Right lobe of liver (tissue), 6 donors: Measurements from ENCODE around the gene ATF3. TPM values are rescaled to one million over a fixed set of nuclear protein-coding genes. Genes with fewer than 3 reads are reported as not detected.

Experiments used
- ATAC-seq, 4 donors: fragments of 200-7000 bp; cut with Tn5 transposase; one replicate each; pipeline ENCODE4 v1.9.1; 2020; ENCODE audit warnings: mild to moderate bottlenecking in 4 of 4, moderate library complexity in 4 of 4
- DNase-seq, 3 donors: peaks; one replicate each; pipeline ENCODE4 v3.0.0-alpha.2; 2020
- H3K27ac ChIP-seq, 3 donors: fragments of 200-600 bp; one replicate each; pipeline ENCODE4 v1.8.0; 2022
- H3K27me3 ChIP-seq, 2 donors: fragments of 200-600 bp; one replicate each; pipeline ENCODE4 v1.8.0; 2022
- H3K36me3 ChIP-seq, 4 donors: fragments of 200-600 bp; sonication (generic) in 1 of 4; one replicate each; pipeline versions ENCODE4 v1.5.1 to v1.8.0; 2017 to 2022; ENCODE audit warnings: control low read depth in 1 of 4
- H3K4me1 ChIP-seq, 4 donors: fragments of 200-600 bp; sonication (generic) in 1 of 4; one replicate each; pipeline versions ENCODE4 v1.5.1 to v1.8.0; 2017 to 2022; ENCODE audit warnings: control low read depth in 1 of 4
- H3K4me3 ChIP-seq, 3 donors: fragments of 200-600 bp; one replicate each; pipeline ENCODE4 v1.8.0; 2022
- H3K9me3 ChIP-seq, 4 donors: fragments of 200-600 bp; sonication (generic) in 1 of 4; one replicate each; pipeline versions ENCODE4 v1.5.1 to v1.8.0; 2017 to 2022; ENCODE audit warnings: control low read depth in 1 of 4
- CTCF ChIP-seq, 4 donors: fragments of 200-600 bp in 3 of 4; fragments of 450-650 bp in 1 of 4; IDR thresholded peaks; one replicate each; pipeline versions ENCODE4 v1.5.1 to v1.8.0; 2016 to 2022; ENCODE audit warnings: antibody characterized with exemption in 4 of 4, mild to moderate bottlenecking in 2 of 4
- POLR2A ChIP-seq: fragments of 450-650 bp; IDR thresholded peaks from one replicate; pipeline ENCODE4 v1.6.1; 2017; ENCODE audit warnings: antibody characterized with exemption, mild to moderate bottlenecking
- WGBS: methylation state at CpG from one replicate; pipeline ENCODE4 v1.1.6; 2018; ENCODE audit warnings: low coverage, low lambda C conversion rate; ENCODE audit not compliant: insufficient coverage; ENCODE audit errors: missing lambda C conversion rate; 5-methylcytosine and 5-hydroxymethylcytosine counted together
- intact Hi-C, 2 donors: fragments of 100-400 bp; cut with DNase I; formaldehyde crosslinking; loops; one replicate each; pipeline versions ENCODE4 v1.11.2 to v1.14.1; 2022
- total RNA-seq, 6 experiments: library from RNA; depleted of rRNA in 2 of 6; stranded (reverse); fragments of >200 nt in 2 of 6; fragmentation: NEBNext Ultra II Directional in 3 of 6; extraction: Animal tissue kit (Norgen Biotek cat#: 25700) in 3 of 6; gene quantifications; one replicate each; pipeline versions ENCODE4 v1.1.0 to v1.2.4, GENCODE V29; 2016 to 2023
- donor health status: DM: no; HTN: yes; CAD: no.
- donor health status: DM: no; HTN: no; CAD: no.
- donor health status: DM: no; HTN: no; CAD: no.
- donor health status: DM: no; HTN: yes; CAD: no.
- donor health status: DM: no; HTN: yes; CAD: no.

The ATF3 gene
- total RNA-seq, 6 experiments from 2014 or later, result 3.7 to 77.2 (median 15.1) TPM

DNA sequence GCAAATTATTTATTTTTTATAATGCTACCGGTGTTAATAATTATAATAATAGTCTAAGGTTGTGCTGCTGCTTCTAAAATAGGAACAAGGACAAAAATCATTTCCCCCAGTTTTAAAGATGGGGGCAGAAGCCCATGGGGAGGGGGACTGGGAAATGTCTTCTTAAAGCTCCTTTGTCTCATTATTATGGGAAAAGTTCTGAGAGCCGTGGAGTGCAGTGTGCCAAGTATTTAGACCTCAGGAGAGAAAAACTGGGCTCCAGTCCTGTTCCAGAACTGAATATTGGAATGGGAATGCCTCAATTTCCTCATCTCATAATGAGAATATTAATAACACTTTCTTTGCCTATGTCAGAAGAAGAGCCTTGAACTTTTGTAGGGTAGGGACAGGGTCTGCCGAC, 40.9 kb upstream of the ATF3 start:
- 83% methylated on average over 3 of the region's 3 CpGs for WGBS
- Histone ChIP-seq H3K27ac (no peak overlapping the region), H3K36me3 (no peaks in the 10 kb centered on the region), H3K27me3 (no peaks in the 10 kb centered on the region), H3K9me3 (no peaks in the 10 kb centered on the region), H3K4me3 (no peak overlapping the region), H3K4me1 (no peaks in the 10 kb centered on the region)
- DNase-seq (no peak), ATAC-seq (no peak)
- intact Hi-C loops, result no loop called here
- TF ChIP-seq CTCF (IDR thresholded peaks at IDR 0.05) (no peak), POLR2A (no peak)

DNA sequence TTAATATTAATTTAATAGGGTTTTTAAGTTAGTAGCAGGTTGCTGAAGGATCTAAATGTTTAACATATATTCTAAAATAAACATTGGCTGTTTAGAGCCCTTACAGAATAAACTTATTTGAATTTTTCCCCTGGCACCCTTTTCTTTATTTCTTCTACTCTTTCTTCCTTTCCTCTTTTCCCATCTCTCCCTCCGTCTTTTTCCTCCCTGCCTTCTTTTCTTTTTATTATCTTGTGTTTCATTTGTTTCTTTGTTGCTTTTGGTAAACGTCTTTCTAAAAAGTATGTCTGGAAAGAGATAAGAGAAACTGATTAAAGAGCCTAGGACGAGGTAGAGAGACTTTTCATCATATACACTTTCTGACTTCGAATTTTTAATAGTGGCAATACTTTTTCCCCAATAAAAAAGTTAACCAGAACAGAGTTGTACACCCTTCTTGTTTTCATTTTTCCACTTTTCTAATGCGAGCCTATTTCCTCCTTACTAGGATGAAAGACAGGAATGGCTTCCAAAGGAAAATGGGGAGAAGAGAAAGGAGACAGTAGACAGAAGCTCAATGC, 39.5 kb upstream of the ATF3 start:
- no peak for ATAC-seq
- no peaks in the 10 kb centered on the region for H3K4me1 ChIP-seq
- WGBS, result 54% methylated on average over 5 of the region's 5 CpGs
- H3K4me3 ChIP-seq, result no peak overlapping the region
- TF ChIP-seq CTCF (IDR thresholded peaks at IDR 0.05) (no peak), POLR2A (no peak)
- no peaks in the 10 kb centered on the region for H3K9me3 ChIP-seq
- H3K36me3 ChIP-seq, result no peaks in the 10 kb centered on the region
- intact Hi-C loops, result no loop called here
- DNase-seq, result no peak
- no peak overlapping the region for H3K27ac ChIP-seq
- H3K27me3 ChIP-seq, result no peaks in the 10 kb centered on the region

- no peaks in the 10 kb centered on the region for H3K36me3 ChIP-seq
- no peaks in the 10 kb centered on the region for H3K9me3 ChIP-seq
- H3K4me3 ChIP-seq, result no peak overlapping the region
- no peak overlapping the region for H3K27ac ChIP-seq
- WGBS, result 95% methylated on average over 3 of the region's 3 CpGs
- intact Hi-C loops, result no loop called here
- no peak for DNase-seq
- H3K27me3 ChIP-seq, result no peaks in the 10 kb centered on the region
- TF ChIP-seq CTCF (IDR thresholded peaks at IDR 0.05), result no peak
- TF ChIP-seq POLR2A, result no peak
- ATAC-seq, result no peak
- H3K4me1 ChIP-seq, result no peaks in the 10 kb centered on the region
These were observed 33.8 kb upstream of the ATF3 start for GRCh38 chr1:212574732-212575131.

DNA sequence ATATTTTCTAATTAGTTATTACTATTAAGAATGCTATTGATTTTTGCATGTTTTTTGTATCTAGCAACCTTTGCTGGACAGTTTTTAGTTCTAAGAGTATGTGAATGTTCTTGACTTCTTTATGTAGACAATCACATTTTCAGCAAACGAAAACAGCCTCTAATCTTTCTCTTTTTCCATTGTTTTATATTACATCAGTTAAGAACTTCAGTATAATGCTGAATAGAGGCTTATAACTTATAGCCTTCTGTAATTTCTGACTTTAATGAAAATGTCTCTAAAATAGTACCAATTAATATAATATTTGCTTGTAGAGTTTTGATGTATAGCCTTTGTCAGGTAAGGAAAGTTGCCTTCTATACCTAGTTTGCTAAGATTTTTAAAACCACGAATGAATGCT, 33.2 kb upstream of the ATF3 start:
- H3K4me1 ChIP-seq, result no peaks in the 10 kb centered on the region
- H3K9me3 ChIP-seq, result no peaks in the 10 kb centered on the region
- DNase-seq, result no peak
- H3K4me3 ChIP-seq, result no peak overlapping the region
- no peak for TF ChIP-seq POLR2A
- no peak for TF ChIP-seq CTCF (IDR thresholded peaks at IDR 0.05)
- WGBS, result 80% methylated on average over 2 of the region's 2 CpGs
- H3K27ac ChIP-seq, result no peak overlapping the region
- no peaks in the 10 kb centered on the region for H3K36me3 ChIP-seq
- ATAC-seq, result no peak
- intact Hi-C loops, result no loop called here
- no peaks in the 10 kb centered on the region for H3K27me3 ChIP-seq

DNA sequence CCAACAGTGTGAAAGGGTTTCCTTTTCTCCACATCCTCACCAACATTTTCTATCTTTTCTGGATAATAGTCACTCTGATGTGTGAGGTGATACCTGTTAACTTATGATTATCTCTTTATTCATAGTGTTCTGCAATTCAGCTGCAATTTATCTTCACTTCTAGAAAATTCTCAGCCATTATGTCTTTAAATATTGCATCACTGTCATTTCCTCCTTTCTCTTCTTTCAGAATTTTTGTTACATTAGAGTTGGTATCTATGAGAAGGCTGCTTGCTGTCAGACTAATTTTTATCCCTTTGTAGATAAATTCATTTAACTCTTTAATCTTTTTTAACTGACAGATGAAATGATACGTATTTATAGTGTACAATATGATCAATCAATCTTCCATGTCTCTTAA, 30.5 kb upstream of the ATF3 start:
- 38% methylated on average over 1 of the region's 1 CpG for WGBS
- no peak for DNase-seq

More for the DNA sequence above, 30.5 kb upstream of the ATF3 start:
- Histone ChIP-seq H3K9me3 (no peaks in the 10 kb centered on the region), H3K27me3 (no peaks in the 10 kb centered on the region), H3K27ac (no peak overlapping the region), H3K4me1 (no peaks in the 10 kb centered on the region), H3K36me3 (no peaks in the 10 kb centered on the region), H3K4me3 (no peak overlapping the region)
- ATAC-seq, result no peak
- TF ChIP-seq POLR2A (no peak), CTCF (IDR thresholded peaks at IDR 0.05) (no peak)
- intact Hi-C loops, result no loop called here
